MM.1S (cell line): ENCODE results near the gene SELENOV.
A peak's percentile ranks its signal among the peaks of the same experiment; 100 is the strongest.

Source experiments
- DNase-seq: peaks from one replicate; pipeline ENCODE4 v3.0.0-alpha.2; 2015
- H2AFZ ChIP-seq: fragments of 300-600 bp; sonication (generic); 2 replicates; pipeline ENCODE4 v1.6.0; 2016; ENCODE audit warnings: antibody characterized with exemption, low read length
- H3F3A ChIP-seq: fragments of 300-600 bp; sonication (generic); 2 replicates; pipeline ENCODE4 v1.6.1; 2016; ENCODE audit warnings: mild to moderate bottlenecking, antibody characterized with exemption, low read length, moderate library complexity, mixed read lengths; ENCODE audit not compliant: insufficient read depth
- H3K27ac ChIP-seq: fragments of 300-600 bp; sonication (generic); 2 replicates; pipeline ENCODE4 v1.5.1; 2016; ENCODE audit warnings: mild to moderate bottlenecking, low read length
- H3K27me3 ChIP-seq: fragments of 300-600 bp; sonication (generic); replicated peaks from 2 replicates; pipeline ENCODE4 v1.6.0; 2016; ENCODE audit warnings: low read length; ENCODE audit not compliant: insufficient read depth
- H3K36me3 ChIP-seq: fragments of 300-600 bp; sonication (generic); replicated peaks from 2 replicates; pipeline ENCODE4 v1.6.1; 2016; ENCODE audit warnings: mild to moderate bottlenecking, low read length, mixed read lengths; ENCODE audit not compliant: insufficient read depth
- H3K4me1 ChIP-seq: fragments of 300-600 bp; sonication (generic); 2 replicates; pipeline ENCODE4 v1.6.1; 2016; ENCODE audit warnings: low read length, mixed read lengths
- H3K4me2 ChIP-seq: fragments of 300-600 bp; sonication (generic); 2 replicates; pipeline ENCODE4 v1.6.0; 2016; ENCODE audit warnings: low read depth, low read length
- H3K4me3 ChIP-seq: fragments of 300-600 bp; sonication (generic); 2 replicates; pipeline ENCODE4 v1.5.1; 2016; ENCODE audit warnings: low read length, mixed read lengths
- H3K79me2 ChIP-seq: fragments of 300-600 bp; sonication (generic); 2 replicates; pipeline ENCODE4 v1.6.1; 2016; ENCODE audit warnings: mixed run types, low read length, mixed read lengths
- H3K9ac ChIP-seq: fragments of 300-600 bp; sonication (generic); 2 replicates; pipeline ENCODE4 v1.6.1; 2016; ENCODE audit warnings: low read length, mixed read lengths
- H3K9me2 ChIP-seq: fragments of 300-600 bp; sonication (generic); replicated peaks from 2 replicates; pipeline ENCODE4 v1.6.1; 2016; ENCODE audit warnings: mild to moderate bottlenecking, low read length, mixed read lengths; ENCODE audit not compliant: insufficient read depth
- H3K9me3 ChIP-seq: fragments of 300-600 bp; sonication (generic); replicated peaks from 2 replicates; pipeline ENCODE4 v1.6.1; 2016; ENCODE audit warnings: mild to moderate bottlenecking, low read length, mixed read lengths; ENCODE audit not compliant: insufficient read depth
- H4K20me1 ChIP-seq: fragments of 300-600 bp; sonication (generic); 2 replicates; pipeline ENCODE4 v1.6.1; 2016; ENCODE audit warnings: mild to moderate bottlenecking, low read length, moderate library complexity, mixed read lengths; ENCODE audit not compliant: insufficient read depth
- EZH2 ChIP-seq: fragments of 300-600 bp; sonication (generic); optimal IDR thresholded peaks from 2 replicates; pipeline ENCODE3; 2017; ENCODE audit warnings: low read depth, mild to moderate bottlenecking, antibody characterized with exemption, low read length, mixed read lengths
- EZH2phosphoT487 ChIP-seq: fragments of 300-600 bp; sonication (generic); IDR thresholded peaks from 2 replicates; pipeline ENCODE4 v1.6.1; 2018; ENCODE audit warnings: antibody characterized with exemption, low read length
- TF ChIP-seq, protein P1 (sequence below): fragments of 300-600 bp; sonication (generic); IDR thresholded peaks from 2 replicates; pipeline ENCODE4 v1.5.1; 2016; ENCODE audit warnings: antibody characterized with exemption, low read length, mixed read lengths

Gene SELENOV

DNA sequence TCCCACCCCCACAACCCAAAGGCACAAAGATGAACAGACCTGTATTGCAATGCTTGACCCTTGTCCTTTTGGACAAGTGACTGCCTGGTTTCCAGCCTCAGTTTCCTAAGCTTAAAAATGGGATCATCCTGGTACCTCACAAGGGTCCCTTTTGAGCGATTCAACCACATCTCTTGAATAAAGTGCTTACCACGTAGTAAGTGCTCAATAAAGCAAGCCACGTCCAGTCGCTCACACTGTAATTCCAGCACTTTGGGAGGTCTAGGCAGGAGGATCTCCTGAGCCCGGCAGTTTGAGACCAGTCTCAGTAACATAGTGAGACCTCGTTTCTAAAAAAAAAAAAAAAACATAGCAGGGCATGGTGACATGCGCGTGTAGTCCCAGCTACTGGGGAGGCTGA, 15.0 kb upstream of the SELENOV start:
- Histone ChIP-seq H3K4me2 (no peak overlapping the region), H3K9me3 (no peaks in the 10 kb centered on the region), H3K4me1 (peaks cover 14% of the 10 kb centered on the region; the same call in 1 of the 2 replicates), H4K20me1 (no peaks in the 10 kb centered on the region), H2AFZ (no peak overlapping the region), H3K27me3 (peaks cover 83% of the 10 kb centered on the region), H3K27ac (no peak overlapping the region), H3K79me2 (no peaks in the 10 kb centered on the region), H3K9me2 (no peaks in the 10 kb centered on the region), H3K9ac (no peak overlapping the region), H3K4me3 (no peak overlapping the region), H3F3A (no peaks in the 10 kb centered on the region), H3K36me3 (no peaks in the 10 kb centered on the region)
- no peak for DNase-seq
- TF ChIP-seq EZH2: no peak
- TF ChIP-seq, protein P1, sequence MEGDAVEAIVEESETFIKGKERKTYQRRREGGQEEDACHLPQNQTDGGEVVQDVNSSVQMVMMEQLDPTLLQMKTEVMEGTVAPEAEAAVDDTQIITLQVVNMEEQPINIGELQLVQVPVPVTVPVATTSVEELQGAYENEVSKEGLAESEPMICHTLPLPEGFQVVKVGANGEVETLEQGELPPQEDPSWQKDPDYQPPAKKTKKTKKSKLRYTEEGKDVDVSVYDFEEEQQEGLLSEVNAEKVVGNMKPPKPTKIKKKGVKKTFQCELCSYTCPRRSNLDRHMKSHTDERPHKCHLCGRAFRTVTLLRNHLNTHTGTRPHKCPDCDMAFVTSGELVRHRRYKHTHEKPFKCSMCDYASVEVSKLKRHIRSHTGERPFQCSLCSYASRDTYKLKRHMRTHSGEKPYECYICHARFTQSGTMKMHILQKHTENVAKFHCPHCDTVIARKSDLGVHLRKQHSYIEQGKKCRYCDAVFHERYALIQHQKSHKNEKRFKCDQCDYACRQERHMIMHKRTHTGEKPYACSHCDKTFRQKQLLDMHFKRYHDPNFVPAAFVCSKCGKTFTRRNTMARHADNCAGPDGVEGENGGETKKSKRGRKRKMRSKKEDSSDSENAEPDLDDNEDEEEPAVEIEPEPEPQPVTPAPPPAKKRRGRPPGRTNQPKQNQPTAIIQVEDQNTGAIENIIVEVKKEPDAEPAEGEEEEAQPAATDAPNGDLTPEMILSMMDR: no peak

DNA sequence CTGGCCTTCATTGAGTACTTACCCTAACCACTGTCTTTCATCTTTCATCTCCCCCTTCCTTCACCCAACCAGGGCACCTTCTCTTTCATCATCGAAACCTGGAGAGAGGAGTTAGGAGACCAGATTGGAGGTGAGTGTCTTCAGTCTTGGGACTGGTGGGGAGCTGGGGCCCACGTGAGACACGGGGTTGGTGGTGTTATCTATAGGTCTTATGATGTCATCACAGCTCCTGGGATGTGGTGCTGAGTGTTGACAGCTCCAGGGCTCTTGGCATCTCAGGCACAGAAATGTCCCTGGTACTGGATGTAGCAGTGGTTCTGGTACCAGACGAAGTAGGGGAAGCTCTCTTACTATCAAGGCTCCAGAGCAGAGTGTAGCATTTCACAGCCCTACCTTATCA, 14.4 kb upstream of the SELENOV start:
- Histone ChIP-seq H3K79me2 (no peaks in the 10 kb centered on the region), H3K4me2 (no peak overlapping the region), H3K27me3 (peaks cover 89% of the 10 kb centered on the region), H3K9ac (no peak overlapping the region), H3K9me2 (no peaks in the 10 kb centered on the region), H3K9me3 (no peaks in the 10 kb centered on the region), H3K4me1 (peaks cover 14% of the 10 kb centered on the region; the same call in 1 of the 2 replicates), H3K36me3 (no peaks in the 10 kb centered on the region), H2AFZ (no peak overlapping the region), H3K27ac (no peak overlapping the region), H3K4me3 (no peak overlapping the region), H4K20me1 (no peaks in the 10 kb centered on the region), H3F3A (no peaks in the 10 kb centered on the region)
- TF ChIP-seq EZH2 (no peak), EZH2phosphoT487 (no peak)
- DNase-seq: no peak

DNA sequence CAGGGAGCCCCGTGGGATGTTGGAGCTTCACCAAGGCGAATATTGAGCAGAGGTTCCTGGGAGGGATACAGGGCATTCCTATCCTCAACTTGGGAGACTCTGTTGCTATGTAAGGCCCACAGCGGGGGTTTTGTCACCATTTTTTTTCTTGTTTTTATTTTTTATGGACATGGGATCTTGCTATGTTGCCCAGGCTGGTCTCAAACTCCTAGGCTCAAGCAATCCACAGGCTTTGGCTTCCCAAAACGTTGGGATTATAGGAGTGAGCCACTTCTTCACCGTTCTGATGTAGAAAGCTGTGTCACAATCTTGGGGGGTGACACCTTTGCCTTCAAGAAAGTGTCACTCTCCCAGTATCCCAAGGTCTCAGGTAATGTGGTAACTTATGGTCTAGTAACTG, 13.6 kb upstream of the SELENOV start:
- H3F3A ChIP-seq: no peaks in the 10 kb centered on the region
- no peak overlapping the region for H3K9ac ChIP-seq
- peaks cover 14% of the 10 kb centered on the region; the same call in 1 of the 2 replicates for H3K4me1 ChIP-seq
- H3K4me3 ChIP-seq: no peak overlapping the region
- H3K36me3 ChIP-seq: no peaks in the 10 kb centered on the region
- H3K27ac ChIP-seq: no peak overlapping the region
- no peak overlapping the region for H3K4me2 ChIP-seq
- H2AFZ ChIP-seq: no peak overlapping the region
- H4K20me1 ChIP-seq: no peaks in the 10 kb centered on the region
- no peaks in the 10 kb centered on the region for H3K9me3 ChIP-seq
- DNase-seq: no peak
- H3K79me2 ChIP-seq: no peaks in the 10 kb centered on the region
- no peaks in the 10 kb centered on the region for H3K9me2 ChIP-seq
- H3K27me3 ChIP-seq: peaks cover 88% of the 10 kb centered on the region
- TF ChIP-seq EZH2 (no peak), EZH2phosphoT487 (no peak)
- TF ChIP-seq, protein P1: no peak

DNA sequence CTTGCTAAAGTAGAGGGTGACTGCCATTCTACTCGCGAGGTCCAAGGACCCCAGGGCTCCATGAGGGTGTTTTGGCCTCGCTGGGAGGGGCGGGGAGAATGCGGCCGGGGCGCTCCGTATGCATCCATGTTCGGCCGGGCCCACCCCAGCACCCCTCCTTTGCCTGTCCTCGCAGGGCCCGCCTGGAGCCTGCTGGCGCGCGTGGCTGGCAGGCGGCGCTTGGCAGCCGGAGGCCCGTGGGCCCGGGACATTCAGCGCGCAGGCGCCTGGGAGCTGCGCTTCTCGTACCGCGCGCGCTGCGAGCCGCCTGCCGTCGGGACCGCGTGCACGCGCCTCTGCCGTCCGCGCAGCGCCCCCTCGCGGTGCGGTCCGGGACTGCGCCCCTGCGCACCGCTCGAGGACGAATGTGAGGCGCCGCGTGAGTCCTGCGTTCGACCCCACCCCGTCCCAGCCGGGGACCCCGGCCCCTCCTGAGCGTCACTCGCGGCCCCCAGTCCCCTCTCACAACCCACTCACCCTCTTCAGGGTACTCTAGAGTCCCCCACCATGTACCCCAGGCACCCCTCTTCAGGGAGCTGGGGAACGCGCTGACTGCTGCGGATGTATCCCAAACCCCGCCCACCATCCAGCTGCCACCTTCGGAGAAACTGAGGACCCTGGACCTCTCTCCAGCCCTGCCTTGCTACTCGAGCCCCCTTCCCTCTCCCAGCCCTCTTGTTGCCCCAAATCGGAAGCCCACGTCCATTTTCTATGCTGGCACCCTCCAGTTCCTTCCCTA, 12.1 kb upstream of the SELENOV start:
- no peak for TF ChIP-seq EZH2
- TF ChIP-seq, protein P1: peak; percentile 76
- no peaks in the 10 kb centered on the region for H3K79me2 ChIP-seq
- H3K9me2 ChIP-seq: no peaks in the 10 kb centered on the region
- H3K27ac ChIP-seq: no peak overlapping the region
- H3K36me3 ChIP-seq: no peaks in the 10 kb centered on the region
- H3F3A ChIP-seq: no peaks in the 10 kb centered on the region
- H3K4me1 ChIP-seq: peaks cover 10% of the 10 kb centered on the region; the same call in 1 of the 2 replicates
- peak overlapping the region; percentile 70 for H2AFZ ChIP-seq
- H3K9ac ChIP-seq: no peak overlapping the region
- H4K20me1 ChIP-seq: no peaks in the 10 kb centered on the region
- peaks cover 87% of the 10 kb centered on the region for H3K27me3 ChIP-seq
- no peaks in the 10 kb centered on the region for H3K9me3 ChIP-seq
- H3K4me2 ChIP-seq: peak overlapping the region; percentile 63
- peak; percentile 90 for DNase-seq
- H3K4me3 ChIP-seq: no peak overlapping the region
